ENCODE results near the gene LRRC45.

Gene LRRC45

GRCh38 chr17:82034371-82035011 is 11.4 kb downstream of the LRRC45 start:
- Histone ChIP-seq H3K9me2 (replicated peaks; ENCODE audit: control insufficient read depth, low read length) (no peaks in the 10 kb centered on the region), H3K79me2 (ENCODE audit: control insufficient read depth, low read length) (peaks cover 12% of the 10 kb centered on the region), H3F3A (ENCODE audit: control insufficient read depth, insufficient read depth) (peaks cover 9% of the 10 kb centered on the region), H3K4me1 (ENCODE audit: control insufficient read depth, low read length) (peaks cover 39% of the 10 kb centered on the region), H3K9me3 (ENCODE audit: control insufficient read depth, insufficient read depth, low read length) (no peaks in the 10 kb centered on the region), H4K20me1 (ENCODE audit: control insufficient read depth, insufficient read depth, low read depth, low read length) (peaks cover 5% of the 10 kb centered on the region), H3K4me3 (ENCODE audit: low read length) (no peak overlapping the region), H3K27ac (ENCODE audit: low read depth, low read length) (no peak overlapping the region), H3K27me3 (ENCODE audit: control insufficient read depth, low read length) (no peaks in the 10 kb centered on the region), H3K4me2 (ENCODE audit: low read length) (no peak overlapping the region), H3K36me3 (ENCODE audit: control insufficient read depth, low read length) (peaks cover 21% of the 10 kb centered on the region)
- TF ChIP-seq CTCF (IDR thresholded peaks at IDR 0.05; ENCODE audit: low read depth, low read length, poor library complexity, severe bottlenecking): no peak
- no peak for TF ChIP-seq EZH2phosphoT487 (IDR thresholded peaks at IDR 0.05; ENCODE audit: borderline replicate concordance, low read length)

DNA sequence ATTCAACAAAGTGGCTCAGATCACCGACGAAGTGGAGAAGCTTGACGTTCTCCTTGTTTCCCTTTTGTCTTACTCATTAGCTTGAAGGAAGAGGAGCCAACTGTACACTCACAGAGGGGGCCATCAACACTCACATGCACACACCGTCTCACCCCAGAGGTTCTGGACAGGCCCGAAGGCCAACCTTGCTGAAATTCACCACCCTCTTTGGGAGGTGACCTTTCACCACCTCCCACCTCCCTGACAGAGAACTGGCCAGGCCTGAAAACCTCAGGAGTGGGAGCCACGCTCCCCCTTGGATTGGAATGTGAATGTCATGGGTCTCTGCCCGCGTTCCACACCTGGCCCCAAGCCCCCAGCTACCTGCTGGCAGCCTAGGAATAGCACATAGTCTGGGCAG is 12.4 kb downstream of the LRRC45 start:
- peak overlapping the region; percentile 99; the same call in 1 of the 2 replicates for H3K4me2 ChIP-seq (ENCODE audit: low read length)
- TF ChIP-seq CTCF (IDR thresholded peaks at IDR 0.05; ENCODE audit: low read depth, low read length, poor library complexity, severe bottlenecking) (no peak), EZH2phosphoT487 (IDR thresholded peaks at IDR 0.05; ENCODE audit: borderline replicate concordance, low read length) (no peak)
- no peaks in the 10 kb centered on the region for H3K9me2 ChIP-seq (replicated peaks; ENCODE audit: control insufficient read depth, low read length)
- H3K27ac ChIP-seq (ENCODE audit: low read depth, low read length): no peak overlapping the region
- peaks cover 12% of the 10 kb centered on the region for H3K79me2 ChIP-seq (ENCODE audit: control insufficient read depth, low read length)
- H3K4me1 ChIP-seq (ENCODE audit: control insufficient read depth, low read length): peaks cover 35% of the 10 kb centered on the region
- H3K9me3 ChIP-seq (ENCODE audit: control insufficient read depth, insufficient read depth, low read length): no peaks in the 10 kb centered on the region
- H3K27me3 ChIP-seq (ENCODE audit: control insufficient read depth, low read length): no peaks in the 10 kb centered on the region
- H3F3A ChIP-seq (ENCODE audit: control insufficient read depth, insufficient read depth): peaks cover 9% of the 10 kb centered on the region
- H4K20me1 ChIP-seq (ENCODE audit: control insufficient read depth, insufficient read depth, low read depth, low read length): peaks cover 5% of the 10 kb centered on the region
- no peak overlapping the region for H3K4me3 ChIP-seq (ENCODE audit: low read length)
- peaks cover 21% of the 10 kb centered on the region for H3K36me3 ChIP-seq (ENCODE audit: control insufficient read depth, low read length)

DNA sequence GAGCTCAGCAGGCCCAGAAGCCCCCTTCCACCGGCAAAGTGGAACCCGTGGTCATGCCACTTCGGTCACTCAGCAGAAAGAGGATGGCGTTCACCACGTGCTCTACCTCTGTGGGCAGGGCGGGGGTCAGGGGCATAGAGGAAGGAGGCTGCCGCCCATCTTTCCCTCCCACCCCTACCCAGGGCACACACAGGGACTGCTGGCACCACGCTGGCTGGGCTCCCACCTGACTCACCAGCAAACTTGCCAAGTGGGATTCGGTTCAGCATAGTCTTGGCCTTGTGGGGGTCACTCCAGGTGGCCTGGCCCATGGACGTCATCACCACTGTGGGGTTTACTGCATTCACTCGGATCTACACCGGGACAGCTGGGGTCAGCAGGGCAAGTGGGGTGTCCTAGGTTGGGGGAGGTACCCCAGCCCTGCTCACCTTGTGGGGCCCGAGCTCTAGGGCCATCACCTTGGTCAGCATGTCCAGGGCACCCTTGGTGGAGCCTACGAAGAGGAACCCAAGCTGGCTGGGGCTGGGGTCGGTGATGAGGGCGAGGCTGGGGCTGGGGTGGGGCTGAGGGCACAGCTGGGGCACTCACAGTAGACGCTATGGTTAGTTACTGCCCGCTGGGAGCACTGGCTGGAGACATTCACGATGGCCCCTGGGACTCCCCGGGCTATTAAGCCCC is 13.0 kb downstream of the LRRC45 start:
- Histone ChIP-seq H3K27ac (ENCODE audit: low read depth, low read length) (no peak overlapping the region), H3K79me2 (ENCODE audit: control insufficient read depth, low read length) (peaks cover 12% of the 10 kb centered on the region), H3F3A (ENCODE audit: control insufficient read depth, insufficient read depth) (peaks cover 9% of the 10 kb centered on the region), H3K4me2 (ENCODE audit: low read length) (peak overlapping the region; percentile 99), H3K4me3 (ENCODE audit: low read length) (peak overlapping the region; percentile 96), H3K36me3 (ENCODE audit: control insufficient read depth, low read length) (peaks cover 21% of the 10 kb centered on the region), H4K20me1 (ENCODE audit: control insufficient read depth, insufficient read depth, low read depth, low read length) (peaks cover 5% of the 10 kb centered on the region), H3K9me3 (ENCODE audit: control insufficient read depth, insufficient read depth, low read length) (no peaks in the 10 kb centered on the region), H3K4me1 (ENCODE audit: control insufficient read depth, low read length) (peaks cover 30% of the 10 kb centered on the region), H3K27me3 (ENCODE audit: control insufficient read depth, low read length) (no peaks in the 10 kb centered on the region), H3K9me2 (replicated peaks; ENCODE audit: control insufficient read depth, low read length) (no peaks in the 10 kb centered on the region)
- TF ChIP-seq EZH2phosphoT487 (IDR thresholded peaks at IDR 0.05; ENCODE audit: borderline replicate concordance, low read length) (no peak), CTCF (IDR thresholded peaks at IDR 0.05; ENCODE audit: low read depth, low read length, poor library complexity, severe bottlenecking) (no peak)
